Gastrocnemius medialis (tissue), 4 donors: ENCODE results near the gene VMP1.
"Not testable (repeated sequence)": the region's sequence is repeated elsewhere in the genome, so short reads cannot be mapped to it uniquely, and the experiment has no call there.

ENCODE experiments used
- CTCF ChIP-seq, 5 experiments: fragments of 450-650 bp in 3 of 5; fragments of 200-600 bp in 2 of 5; sonication (generic) in 2 of 5; IDR thresholded peaks in 4 of 5; conservative IDR thresholded peaks in 1 of 5; 1 replicate in 4 of 5; 2 replicates in 1 of 5; pipeline ENCODE4 v1.5.1; 2016 to 2019; ENCODE audit warnings: antibody characterized with exemption in 5 of 5, mild to moderate bottlenecking in 3 of 5, moderate library complexity in 3 of 5
- POLR2A ChIP-seq, 2 donors: fragments of 450-650 bp; IDR thresholded peaks; one replicate each; pipeline ENCODE4 v1.6.1; 2017; ENCODE audit warnings: antibody characterized with exemption in 2 of 2, mild to moderate bottlenecking in 2 of 2, moderate library complexity in 2 of 2

DNA sequence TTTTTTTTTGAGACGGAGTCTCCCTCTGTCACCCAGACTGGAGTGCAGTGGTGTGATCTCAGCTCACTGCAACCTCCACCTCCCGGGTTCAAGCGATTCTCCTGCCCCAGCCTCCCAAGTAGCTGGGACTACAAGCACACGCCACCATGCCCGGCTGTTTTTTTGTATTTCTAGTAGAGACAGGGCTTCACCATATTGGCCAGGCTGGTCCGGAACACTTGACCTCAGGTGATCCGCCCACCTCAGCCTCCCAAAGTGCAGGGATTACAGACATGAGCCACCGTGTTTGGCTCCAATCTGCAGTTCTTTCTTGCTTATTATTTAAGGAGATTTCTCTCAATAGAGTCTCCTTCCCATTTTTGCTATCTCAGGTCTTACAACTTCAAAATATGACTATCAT, 82.4 kb downstream of the VMP1 start:
- TF ChIP-seq CTCF (IDR thresholded peaks at IDR 0.05 in 4 of 5, conservative IDR thresholded peaks at IDR 0.05 in 1 of 5); POLR2A (IDR thresholded peaks at IDR 0.05): not testable (repeated sequence)
